Mesendoderm (in vitro differentiated cells): ENCODE measurements around the gene TTC36.

ENCODE experiments used
- DNase-seq: peaks from one replicate; pipeline ENCODE4 v3.0.0; 2013
- H2AK5ac ChIP-seq: 2 replicates; pipeline ENCODE4 v1.6.1; 2013; ENCODE audit warnings: low read length, inconsistent platforms
- H2BK120ac ChIP-seq: 2 replicates; pipeline ENCODE4 v1.6.1; 2013; ENCODE audit warnings: low read depth, mild to moderate bottlenecking, low read length, moderate library complexity, mixed read lengths
- H2BK15ac ChIP-seq: replicated peaks from 2 replicates; pipeline ENCODE4 v1.6.1; 2013; ENCODE audit warnings: low read depth, mild to moderate bottlenecking, moderate library complexity
- H2BK5ac ChIP-seq: 2 replicates; pipeline ENCODE4 v1.6.1; 2013; ENCODE audit warnings: low read length, inconsistent platforms
- H3K18ac ChIP-seq: 2 replicates; pipeline ENCODE4 v1.6.1; 2013; ENCODE audit warnings: mild to moderate bottlenecking, low read length, mixed read lengths
- H3K23ac ChIP-seq: one replicate; pipeline ENCODE4 v1.6.1; 2013; ENCODE audit warnings: low read length
- H3K27ac ChIP-seq: 2 replicates; pipeline ENCODE4 v1.5.1; 2013; ENCODE audit warnings: low read depth, mild to moderate bottlenecking, inconsistent platforms, low read length, moderate library complexity
- H3K27me3 ChIP-seq: 2 replicates; pipeline ENCODE4 v1.6.1; 2013; ENCODE audit warnings: low read length, control low read depth, mild to moderate bottlenecking, inconsistent platforms; ENCODE audit not compliant: insufficient read depth, poor library complexity
- H3K36me3 ChIP-seq: 2 replicates; pipeline ENCODE4 v1.6.1; 2013; ENCODE audit warnings: low read length, inconsistent platforms; ENCODE audit not compliant: control insufficient read depth, insufficient read depth
- H3K4ac ChIP-seq: one replicate; pipeline ENCODE4 v1.6.1; 2013; ENCODE audit warnings: low read depth, mild to moderate bottlenecking, low read length, moderate library complexity
- H3K4me1 ChIP-seq: 2 replicates; pipeline ENCODE4 v1.6.1; 2013; ENCODE audit warnings: low read depth, low read length, inconsistent platforms; ENCODE audit not compliant: control insufficient read depth
- H3K4me2 ChIP-seq: 2 replicates; pipeline ENCODE4 v1.6.1; 2013; ENCODE audit warnings: low read length
- H3K4me3 ChIP-seq: 2 replicates; pipeline ENCODE4 v1.5.1; 2013; ENCODE audit warnings: mild to moderate bottlenecking, low read length
- H3K56ac ChIP-seq: one replicate; pipeline ENCODE4 v1.6.1; 2013; ENCODE audit warnings: low read length
- H3K79me1 ChIP-seq: 2 replicates; pipeline ENCODE4 v1.6.1; 2013; ENCODE audit warnings: low read length, inconsistent platforms
- H3K79me2 ChIP-seq: 2 replicates; pipeline ENCODE4 v1.6.1; 2013; ENCODE audit warnings: mild to moderate bottlenecking, low read length; ENCODE audit not compliant: control insufficient read depth, insufficient read depth
- H3K9ac ChIP-seq: 2 replicates; pipeline ENCODE4 v1.6.1; 2013; ENCODE audit warnings: low read length, inconsistent platforms
- H4K5ac ChIP-seq: one replicate; pipeline ENCODE4 v1.6.1; 2013; ENCODE audit warnings: low read length
- H4K8ac ChIP-seq: one replicate; pipeline ENCODE4 v1.6.1; 2013; ENCODE audit warnings: low read depth, mild to moderate bottlenecking, control low read depth, low read length, moderate library complexity
- WGBS: extraction: QIAGEN DNeasy Blood & Tissue Kit; methylation state at CpG from one replicate; pipeline ENCODE4 v1.1.7; 2013; ENCODE audit warnings: low lambda C conversion rate, missing lambda C conversion rate; ENCODE audit not compliant: insufficient coverage; ENCODE audit errors: extremely low coverage; 5-methylcytosine and 5-hydroxymethylcytosine counted together

TTC36 gene

DNA sequence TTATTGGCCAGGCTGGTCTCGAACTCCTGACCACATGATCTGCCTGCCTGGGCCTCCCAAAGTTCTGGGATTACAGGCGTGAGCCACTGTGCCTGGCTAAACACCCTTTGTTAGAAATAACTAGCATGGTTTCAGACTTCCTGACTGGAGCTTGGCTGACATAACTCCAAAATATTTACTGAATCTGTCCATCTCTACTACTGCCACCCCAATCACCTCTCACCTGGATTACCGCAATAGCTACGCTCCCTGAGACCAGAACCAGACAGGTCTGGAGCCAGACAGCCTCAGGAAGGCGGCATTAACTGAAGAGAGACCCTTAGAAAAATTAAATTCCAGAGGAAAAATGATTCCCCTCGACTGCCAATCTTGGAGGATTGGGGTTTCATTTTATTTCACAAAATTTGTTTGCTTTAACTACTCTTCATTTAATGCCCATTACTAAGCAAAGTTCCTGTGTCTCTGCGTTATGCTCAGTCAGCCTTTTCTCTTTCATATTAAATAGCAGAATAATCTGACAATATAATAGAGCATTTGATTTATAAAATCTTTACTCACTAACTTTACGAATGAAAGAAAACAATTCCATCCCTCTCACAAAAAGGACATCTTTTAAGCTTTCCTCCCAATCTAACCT, 16.9 kb downstream of the TTC36 start:
- no peak overlapping the region for H3K56ac ChIP-seq
- no peak overlapping the region for H3K4me2 ChIP-seq
- no peaks in the 10 kb centered on the region for H3K4me1 ChIP-seq
- H2BK5ac ChIP-seq = no peak overlapping the region
- DNase-seq = no peak
- H4K8ac ChIP-seq = no peak overlapping the region
- no peak overlapping the region for H4K5ac ChIP-seq
- no peak overlapping the region for H2BK120ac ChIP-seq
- H2AK5ac ChIP-seq = no peak overlapping the region
- no peak overlapping the region for H3K9ac ChIP-seq
- H3K4ac ChIP-seq = no peak overlapping the region
- no peak overlapping the region for H2BK15ac ChIP-seq
- no peak overlapping the region for H3K27ac ChIP-seq
- H3K36me3 ChIP-seq = no peaks in the 10 kb centered on the region
- H3K4me3 ChIP-seq = no peak overlapping the region
- no peak overlapping the region for H3K23ac ChIP-seq
- no peak overlapping the region for H3K18ac ChIP-seq
- 100% methylated on average over 1 of the region's 8 CpGs for WGBS
- no peaks in the 10 kb centered on the region for H3K79me2 ChIP-seq
- no peaks in the 10 kb centered on the region for H3K27me3 ChIP-seq
- no peaks in the 10 kb centered on the region for H3K79me1 ChIP-seq

DNA sequence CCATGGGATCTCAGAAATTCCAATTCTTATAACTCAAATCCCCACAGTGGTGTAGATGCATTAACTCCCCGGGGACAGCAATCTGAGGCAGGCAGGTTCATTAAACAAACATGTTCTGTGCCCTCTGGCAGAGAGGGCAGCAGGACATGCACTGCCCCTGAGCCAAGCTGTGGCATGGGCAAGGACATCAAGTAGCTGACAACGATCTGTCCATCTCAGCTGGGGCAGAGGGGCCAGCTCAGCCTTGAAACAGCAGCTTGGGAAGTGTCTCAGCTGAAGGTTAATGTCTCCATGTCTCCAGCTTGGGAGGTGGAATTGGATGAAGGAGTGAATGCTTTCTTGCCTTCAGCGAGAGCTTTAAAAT, 17.4 kb downstream of the TTC36 start:
- no peak overlapping the region for H4K8ac ChIP-seq
- H3K56ac ChIP-seq = no peak overlapping the region
- H3K18ac ChIP-seq = no peak overlapping the region
- no peaks in the 10 kb centered on the region for H3K79me2 ChIP-seq
- no peaks in the 10 kb centered on the region for H3K27me3 ChIP-seq
- no CpG with 5 or more reads among the region's 3 CpGs for WGBS
- H2BK120ac ChIP-seq = no peak overlapping the region
- no peak overlapping the region for H3K4ac ChIP-seq
- H3K23ac ChIP-seq = no peak overlapping the region
- no peak overlapping the region for H2BK15ac ChIP-seq
- H2BK5ac ChIP-seq = no peak overlapping the region
- H4K5ac ChIP-seq = no peak overlapping the region
- H3K79me1 ChIP-seq = no peaks in the 10 kb centered on the region
- H3K4me1 ChIP-seq = no peaks in the 10 kb centered on the region
- no peak overlapping the region for H2AK5ac ChIP-seq
- DNase-seq = no peak
- H3K9ac ChIP-seq = no peak overlapping the region
- no peak overlapping the region for H3K4me2 ChIP-seq
- no peaks in the 10 kb centered on the region for H3K36me3 ChIP-seq
- no peak overlapping the region for H3K27ac ChIP-seq
- H3K4me3 ChIP-seq = no peak overlapping the region

DNA sequence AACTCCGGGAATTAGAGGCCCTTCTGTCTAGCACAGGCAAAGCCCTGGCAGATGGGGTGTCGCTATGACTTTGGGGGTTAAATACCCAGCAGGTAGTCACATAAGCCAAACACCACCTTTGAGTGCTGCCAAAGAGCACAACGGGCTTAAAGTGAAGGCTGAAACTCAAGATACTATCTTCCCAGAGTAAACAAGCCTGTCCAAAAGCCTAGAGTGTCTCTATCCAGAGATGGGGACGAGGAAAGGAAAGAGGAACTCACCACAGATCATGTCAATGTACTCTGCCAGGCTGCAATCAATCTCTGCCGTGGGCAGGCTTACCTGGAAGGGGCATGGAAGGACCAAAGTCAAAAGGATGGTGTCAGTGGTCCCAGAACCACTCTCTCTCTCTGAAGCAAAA, 18.3 kb downstream of the TTC36 start:
- Histone ChIP-seq H3K79me2 (no peaks in the 10 kb centered on the region), H3K79me1 (no peaks in the 10 kb centered on the region), H3K4ac (no peak overlapping the region), H2BK120ac (no peak overlapping the region), H3K27me3 (no peaks in the 10 kb centered on the region), H3K4me1 (no peaks in the 10 kb centered on the region), H3K18ac (no peak overlapping the region), H3K27ac (no peak overlapping the region), H2AK5ac (no peak overlapping the region), H4K8ac (no peak overlapping the region), H3K9ac (no peak overlapping the region), H2BK5ac (no peak overlapping the region), H3K36me3 (no peaks in the 10 kb centered on the region), H3K23ac (no peak overlapping the region), H3K4me2 (no peak overlapping the region), H4K5ac (no peak overlapping the region), H3K56ac (no peak overlapping the region), H2BK15ac (no peak overlapping the region), H3K4me3 (no peak overlapping the region)
- no CpG with 5 or more reads among the region's 5 CpGs for WGBS
- DNase-seq = no peak

DNA sequence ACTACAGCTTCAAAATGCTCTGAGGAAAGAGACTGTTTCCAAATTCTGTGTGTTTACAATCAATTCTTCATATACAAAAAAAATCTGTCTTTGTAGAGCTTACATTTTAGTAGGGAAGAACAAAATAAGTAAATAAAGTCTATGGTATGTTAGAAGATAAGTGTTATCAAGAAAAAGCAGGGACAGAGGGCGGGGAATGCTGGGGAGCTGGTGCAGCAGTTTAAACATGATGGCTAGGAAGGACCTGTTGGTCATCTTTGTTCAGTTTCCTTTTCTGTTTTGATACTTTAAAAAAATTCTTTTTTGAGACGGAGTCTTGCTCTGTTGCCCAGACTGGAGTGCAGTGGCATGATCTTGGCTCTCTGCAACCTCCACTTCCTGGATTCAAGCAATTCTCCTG, 19.9 kb downstream of the TTC36 start:
- no peak for DNase-seq
- no peaks in the 10 kb centered on the region for H3K4me1 ChIP-seq
- H3K27ac ChIP-seq = no peak overlapping the region
- H3K27me3 ChIP-seq = no peaks in the 10 kb centered on the region
- H4K5ac ChIP-seq = no peak overlapping the region
- H3K4me3 ChIP-seq = no peak overlapping the region
- no peak overlapping the region for H3K4ac ChIP-seq
- no peak overlapping the region for H3K56ac ChIP-seq
- H3K79me1 ChIP-seq = no peaks in the 10 kb centered on the region
- no peak overlapping the region for H2BK15ac ChIP-seq
- H3K9ac ChIP-seq = no peak overlapping the region
- H2BK120ac ChIP-seq = no peak overlapping the region
- no peaks in the 10 kb centered on the region for H3K79me2 ChIP-seq
- no peak overlapping the region for H4K8ac ChIP-seq
- no peak overlapping the region for H3K18ac ChIP-seq
- WGBS = no CpG with 5 or more reads among the region's 2 CpGs
- H3K4me2 ChIP-seq = no peak overlapping the region
- no peak overlapping the region for H2BK5ac ChIP-seq
- H2AK5ac ChIP-seq = no peak overlapping the region
- peaks cover 2% of the 10 kb centered on the region for H3K36me3 ChIP-seq
- no peak overlapping the region for H3K23ac ChIP-seq

DNA sequence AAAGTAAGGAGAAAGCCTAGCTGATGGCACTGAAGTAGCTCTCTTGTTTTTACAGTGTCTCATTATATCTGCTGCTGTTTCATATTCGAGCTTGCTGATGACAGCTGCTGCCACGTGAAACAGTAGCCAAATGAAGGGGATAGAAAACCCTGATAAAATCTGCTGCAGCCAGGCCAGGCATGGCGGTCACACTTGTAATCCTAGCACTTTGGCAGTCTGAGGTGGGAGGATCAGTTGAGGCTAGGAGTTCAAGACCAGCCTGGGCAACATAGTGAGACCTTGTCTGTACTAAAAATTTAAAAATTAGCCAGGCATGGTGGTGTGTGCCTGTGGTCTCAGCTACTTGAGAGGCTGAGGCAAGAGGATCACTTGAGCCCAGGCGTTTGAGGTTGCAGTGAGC, 25.1 kb downstream of the TTC36 start:
- H3K18ac ChIP-seq = no peak overlapping the region
- no CpG with 5 or more reads among the region's 4 CpGs for WGBS
- H3K4me1 ChIP-seq = no peaks in the 10 kb centered on the region
- H3K27ac ChIP-seq = no peak overlapping the region
- H3K79me2 ChIP-seq = no peaks in the 10 kb centered on the region
- no peak overlapping the region for H3K9ac ChIP-seq
- H3K56ac ChIP-seq = no peak overlapping the region
- H3K23ac ChIP-seq = no peak overlapping the region
- no peak overlapping the region for H4K5ac ChIP-seq
- no peak overlapping the region for H4K8ac ChIP-seq
- no peak overlapping the region for H2BK15ac ChIP-seq
- H3K4me3 ChIP-seq = no peak overlapping the region
- no peak overlapping the region for H3K4me2 ChIP-seq
- no peak overlapping the region for H2BK120ac ChIP-seq
- H2BK5ac ChIP-seq = no peak overlapping the region
- H3K27me3 ChIP-seq = no peaks in the 10 kb centered on the region
- no peak overlapping the region for H2AK5ac ChIP-seq
- no peak overlapping the region for H3K4ac ChIP-seq
- H3K79me1 ChIP-seq = no peaks in the 10 kb centered on the region
- no peak for DNase-seq
- H3K36me3 ChIP-seq = peaks cover 4% of the 10 kb centered on the region

DNA sequence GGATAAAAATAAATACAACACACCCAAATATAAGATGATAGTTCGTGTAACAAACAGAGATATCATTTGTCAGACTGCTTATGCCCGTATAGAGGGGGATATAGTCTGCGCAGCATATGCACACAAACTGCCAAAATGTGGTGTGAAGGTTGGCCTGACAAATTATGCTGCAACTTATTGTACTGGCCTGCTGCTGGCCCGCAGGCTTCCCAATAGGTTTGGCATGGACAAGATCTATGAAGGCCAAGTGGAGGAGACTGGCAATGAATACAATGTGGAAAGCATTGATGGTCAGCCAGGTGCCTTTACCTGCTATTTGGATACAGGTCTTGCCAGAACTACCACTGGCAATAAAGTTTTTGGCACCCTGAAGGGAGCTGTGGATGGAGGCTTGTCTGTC, 33.5 kb downstream of the TTC36 start:
- H3K23ac ChIP-seq = no peak overlapping the region
- no peak overlapping the region for H4K5ac ChIP-seq
- H2BK15ac ChIP-seq = no peak overlapping the region
- H3K79me1 ChIP-seq = no peaks in the 10 kb centered on the region
- no peaks in the 10 kb centered on the region for H3K36me3 ChIP-seq
- no peak overlapping the region for H3K56ac ChIP-seq
- no peak overlapping the region for H2BK120ac ChIP-seq
- H3K27me3 ChIP-seq = no peaks in the 10 kb centered on the region
- H3K27ac ChIP-seq = no peak overlapping the region
- H3K4me1 ChIP-seq = no peaks in the 10 kb centered on the region
- H4K8ac ChIP-seq = no peak overlapping the region
- no peak overlapping the region for H2BK5ac ChIP-seq
- H3K4me2 ChIP-seq = no peak overlapping the region
- H3K4ac ChIP-seq = no peak overlapping the region
- no peak overlapping the region for H3K9ac ChIP-seq
- no peak for DNase-seq
- no peak overlapping the region for H2AK5ac ChIP-seq
- WGBS = no CpG with 5 or more reads among the region's 4 CpGs
- no peaks in the 10 kb centered on the region for H3K79me2 ChIP-seq
- no peak overlapping the region for H3K4me3 ChIP-seq
- H3K18ac ChIP-seq = no peak overlapping the region
